SK-N-SH treated with all-trans-retinoic acid at 6 μM for 48 hours (cell line): Measurements from ENCODE around the gene ADGRD2.

Experiments used
- ATAC-seq: fragments of 200-7000 bp; cut with Tn5 transposase; 3 replicates; pipeline ENCODE4 v1.9.1; 2020; ENCODE audit warnings: mild to moderate bottlenecking, moderate library complexity
- ARNTL ChIP-seq: fragments of 450-650 bp; formaldehyde crosslinking; IDR thresholded peaks from 2 replicates; pipeline ENCODE4 v1.5.0; 2020; ENCODE audit warnings: low read depth, mild to moderate bottlenecking, moderate library complexity, borderline replicate concordance
- BACH2 ChIP-seq: fragments of 250-450 bp; sonication (Bioruptor Pico); IDR thresholded peaks from 2 replicates; pipeline ENCODE4 v1.9.0; 2021; ENCODE audit warnings: mild to moderate bottlenecking, borderline replicate concordance
- CREB5 ChIP-seq: fragments of 250-450 bp; sonication (Bioruptor Pico); IDR thresholded peaks from 2 replicates; pipeline ENCODE4 v1.5.1; 2020; ENCODE audit warnings: low read depth, mild to moderate bottlenecking, moderate library complexity
- CSDC2 ChIP-seq: fragments of 250-450 bp; sonication (Bioruptor Pico); IDR thresholded peaks from 2 replicates; pipeline ENCODE4 v1.5.0; 2020; ENCODE audit warnings: mild to moderate bottlenecking, moderate library complexity
- ESRRG ChIP-seq: fragments of 250-450 bp; sonication (Bioruptor Pico); IDR thresholded peaks from 2 replicates; pipeline ENCODE4 v1.6.1; 2021; ENCODE audit warnings: mild to moderate bottlenecking
- GLIS3 ChIP-seq: fragments of 250-450 bp; sonication (Bioruptor Pico); IDR thresholded peaks from 2 replicates; pipeline ENCODE4 v1.5.0; 2020; ENCODE audit warnings: mild to moderate bottlenecking, moderate library complexity
- OSR1 ChIP-seq: fragments of 250-450 bp; sonication (Bioruptor Pico); IDR thresholded peaks from 2 replicates; pipeline ENCODE4 v1.8.0; 2022; ENCODE audit warnings: moderate library complexity, mild to moderate bottlenecking, inconsistent platforms
- PATZ1 ChIP-seq: fragments of 250-450 bp; sonication (Bioruptor Pico); IDR thresholded peaks from 2 replicates; pipeline ENCODE4 v1.8.0; 2020; ENCODE audit warnings: mild to moderate bottlenecking, moderate library complexity, borderline replicate concordance
- POU6F1 ChIP-seq: fragments of 250-450 bp; sonication (Bioruptor Pico); IDR thresholded peaks from 2 replicates; pipeline ENCODE4 v1.8.0; 2021; ENCODE audit warnings: low read depth, mild to moderate bottlenecking, moderate library complexity, borderline replicate concordance
- PPARA ChIP-seq: fragments of 250-450 bp; sonication (Bioruptor Pico); IDR thresholded peaks from 2 replicates; pipeline ENCODE4 v1.5.0; 2020; ENCODE audit warnings: mild to moderate bottlenecking, borderline replicate concordance
- RARB ChIP-seq: fragments of 250-450 bp; sonication (Bioruptor Pico); IDR thresholded peaks from 2 replicates; pipeline ENCODE4 v1.8.0; 2021; ENCODE audit warnings: mild to moderate bottlenecking, moderate library complexity
- SNAI2 ChIP-seq: fragments of 250-450 bp; sonication (Bioruptor Pico); IDR thresholded peaks from 2 replicates; pipeline ENCODE4 v1.5.0; 2020; ENCODE audit warnings: mild to moderate bottlenecking, moderate library complexity
- TCF4 ChIP-seq: fragments of 250-450 bp; sonication (Bioruptor Pico); IDR thresholded peaks from 2 replicates; pipeline ENCODE4 v1.8.0; 2021; ENCODE audit warnings: mild to moderate bottlenecking, moderate library complexity, borderline replicate concordance
- TOX ChIP-seq: fragments of 250-450 bp; sonication (Bioruptor Pico); IDR thresholded peaks from 2 replicates; pipeline ENCODE4 v1.8.0; 2021; ENCODE audit warnings: mild to moderate bottlenecking, moderate library complexity, borderline replicate concordance
- ZC3H10 ChIP-seq: fragments of 250-450 bp; sonication (Bioruptor Pico); IDR thresholded peaks from 2 replicates; pipeline ENCODE4 v1.5.1; 2021; ENCODE audit warnings: mild to moderate bottlenecking, moderate library complexity
- ZFP3 ChIP-seq: fragments of 250-450 bp; sonication (Bioruptor Pico); IDR thresholded peaks from 2 replicates; pipeline ENCODE4 v1.5.0; 2020; ENCODE audit warnings: mild to moderate bottlenecking, moderate library complexity
- ZNF565 ChIP-seq: fragments of 450-650 bp; formaldehyde crosslinking; conservative IDR thresholded peaks from 2 replicates; pipeline ENCODE4 v1.5.0; 2020; ENCODE audit warnings: low read depth, mild to moderate bottlenecking, moderate library complexity
- ZNF70 ChIP-seq: fragments of 450-650 bp; formaldehyde crosslinking; IDR thresholded peaks from 2 replicates; pipeline ENCODE4 v1.5.0; 2020; ENCODE audit warnings: mild to moderate bottlenecking, moderate library complexity
- ZNF8 ChIP-seq: fragments of 450-650 bp; formaldehyde crosslinking; IDR thresholded peaks from 2 replicates; pipeline ENCODE4 v1.5.0; 2020; ENCODE audit warnings: mild to moderate bottlenecking, moderate library complexity

Gene ADGRD2

GRCh38 chr9:124415102-124415851 lies 35.0 kb upstream of the ADGRD2 start, which contains the start of gene PSMB7:
PSMB7 (minus strand) TSS chr9:124415442; CDS start chr9:124415425, 17 bp downstream.
- no peak for TF ChIP-seq BACH2 (CRISPR knock-in tag)
- no peak for TF ChIP-seq TCF4 (CRISPR knock-in tag)
- peak; percentile 29; the same call in 1 of the 2 replicates for TF ChIP-seq POU6F1 (CRISPR knock-in tag)
- no peak for TF ChIP-seq ZNF8 (CRISPR knock-in tag)
- no peak for TF ChIP-seq SNAI2 (CRISPR knock-in tag)
- no peak for TF ChIP-seq PATZ1 (CRISPR knock-in tag)
- TF ChIP-seq RARB, result no peak
- TF ChIP-seq ZC3H10 (CRISPR knock-in tag), result no peak
- no peak for TF ChIP-seq GLIS3 (CRISPR knock-in tag)
- peak; percentile 84 for ATAC-seq

- no peak for ATAC-seq
- TF ChIP-seq CREB5 (no peak), PATZ1 (CRISPR knock-in tag) (no peak), TOX (CRISPR knock-in tag) (no peak), PPARA (CRISPR knock-in tag) (no peak), CSDC2 (CRISPR knock-in tag) (no peak), ARNTL (no peak), ESRRG (CRISPR knock-in tag) (no peak), ZNF8 (CRISPR knock-in tag) (no peak), ZNF70 (CRISPR knock-in tag) (no peak), POU6F1 (CRISPR knock-in tag) (no peak), TCF4 (CRISPR knock-in tag) (no peak), ZNF565 (CRISPR knock-in tag) (no peak), RARB (no peak), OSR1 (CRISPR knock-in tag) (no peak), SNAI2 (CRISPR knock-in tag) (no peak)
These were observed 34.3 kb upstream of the ADGRD2 start for GRCh38 chr9:124415852-124416484.

- peak; percentile 40 for ATAC-seq
- TF ChIP-seq ZC3H10 (CRISPR knock-in tag) (no peak), ZFP3 (no peak), PPARA (CRISPR knock-in tag) (no peak), TOX (CRISPR knock-in tag) (no peak)
These were observed 30.3 kb upstream of the ADGRD2 start for GRCh38 chr9:124419832-124420489.
